GM18502 (cell line): ENCODE results near the gene CACNA1A.
"Not testable (repeated sequence)": the region's sequence is repeated elsewhere in the genome, so short reads cannot be mapped to it uniquely, and the experiment has no call there.

ENCODE experiments used
- ATAC-seq: cut with Tn5 transposase; IDR thresholded peaks from one replicate; pipeline ENCODE4 v1.9.1; 2021; ENCODE audit warnings: mild to moderate bottlenecking; ENCODE audit not compliant: unreplicated experiment, poor library complexity

CACNA1A gene

DNA sequence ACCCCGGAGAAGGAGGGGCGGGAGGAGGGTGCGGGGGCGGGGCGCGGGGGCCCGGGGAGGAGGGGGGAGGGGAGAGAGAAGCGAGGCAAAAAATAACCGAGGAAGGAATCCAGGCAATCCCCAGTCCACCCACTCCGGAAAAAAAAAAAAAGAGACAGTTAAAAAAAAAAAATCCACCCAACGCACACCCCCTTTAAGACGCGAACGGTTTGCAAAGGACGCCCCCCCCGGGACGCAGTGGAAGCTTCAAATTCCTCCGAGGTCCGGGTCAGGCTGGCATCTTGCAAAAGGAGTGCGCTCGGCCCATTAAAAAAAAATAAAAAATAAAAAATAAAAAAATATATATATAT, at the start of gene CACNA1A:
Gene CACNA1A, minus strand, starts transcription at position 9 of the 350 bp plus-strand sequence. CDS start 255 bp downstream, outside the sequence.
- ATAC-seq, result no peak

DNA sequence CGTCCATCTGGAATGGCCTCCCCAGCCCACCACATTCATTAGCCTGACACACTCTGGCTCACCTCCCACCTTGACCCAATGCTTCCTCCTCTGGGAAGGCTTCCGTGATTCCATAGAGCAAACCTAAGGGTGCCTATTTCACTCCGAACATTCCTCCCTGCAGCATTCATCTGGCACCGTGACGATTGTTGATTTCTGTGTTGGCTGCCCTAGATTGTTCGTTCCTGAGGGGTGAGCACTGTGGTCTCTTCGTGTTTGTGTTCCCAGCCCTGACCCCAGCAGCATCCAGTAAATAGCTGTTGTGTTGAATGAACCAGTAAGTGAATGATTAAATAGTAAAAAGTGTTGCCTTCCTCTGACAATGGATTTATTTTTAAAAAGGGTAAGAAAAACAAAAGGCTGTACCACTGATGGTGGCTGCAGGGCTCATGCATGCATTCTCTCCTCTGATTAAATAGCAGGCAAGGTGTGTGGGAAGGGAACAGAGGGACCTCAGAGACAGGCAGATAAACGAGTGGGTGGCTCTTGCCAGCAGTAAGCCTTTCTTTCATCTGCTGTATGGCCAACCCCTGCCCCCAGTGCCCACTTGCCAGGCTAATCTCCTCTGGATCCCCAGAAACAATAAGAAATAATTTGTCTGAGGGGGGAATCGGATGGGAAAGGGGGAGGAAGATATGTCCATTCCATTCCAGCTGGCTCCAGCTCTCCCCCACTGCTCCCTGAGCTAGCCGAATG, 48.4 kb upstream of the CACNA1A start:
- no peak for ATAC-seq

DNA sequence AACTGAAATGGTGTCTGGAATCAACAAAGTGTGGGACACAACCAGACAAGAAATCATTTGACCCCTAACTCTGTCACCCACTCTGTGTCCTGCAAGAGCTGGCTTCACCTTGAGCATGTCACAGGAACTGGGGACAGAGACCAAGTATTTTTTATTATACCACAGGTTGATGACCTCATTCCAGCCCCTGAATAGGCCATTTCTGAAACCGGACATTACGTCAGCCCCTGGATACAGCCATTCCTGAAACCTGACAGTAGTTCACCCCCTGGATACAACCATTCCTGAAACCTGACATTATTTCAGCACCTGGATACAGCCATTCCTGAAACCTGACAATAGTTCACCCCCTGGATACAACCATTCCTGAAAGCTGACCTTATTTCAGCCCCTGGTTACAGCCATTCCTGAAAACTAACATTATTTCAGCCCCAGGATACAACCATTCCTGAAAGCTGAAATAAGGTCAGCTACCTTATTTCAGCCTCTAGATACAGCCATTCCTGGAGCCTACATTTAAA, 47.7 kb upstream of the CACNA1A start:
- no peak for ATAC-seq

DNA sequence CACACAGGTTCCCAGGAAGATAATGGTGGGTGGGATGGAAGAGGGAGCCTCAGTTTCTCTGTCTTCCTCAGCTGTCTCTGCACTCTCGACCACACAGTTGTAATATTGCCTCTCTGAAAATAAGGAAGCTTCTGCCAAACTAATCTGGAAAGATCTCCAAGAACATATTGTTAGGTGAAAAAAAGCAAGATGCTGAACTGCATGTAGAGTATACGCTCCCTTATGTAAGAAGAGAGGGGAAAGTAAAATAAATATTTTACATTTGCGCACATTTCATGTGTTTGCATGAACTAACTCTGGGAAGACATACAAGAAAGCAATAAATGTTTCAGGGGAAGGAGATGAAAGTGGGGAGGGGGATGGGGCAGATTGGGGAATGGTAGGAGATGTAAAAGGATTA, 41.9 kb upstream of the CACNA1A start:
- ATAC-seq, result no peak

DNA sequence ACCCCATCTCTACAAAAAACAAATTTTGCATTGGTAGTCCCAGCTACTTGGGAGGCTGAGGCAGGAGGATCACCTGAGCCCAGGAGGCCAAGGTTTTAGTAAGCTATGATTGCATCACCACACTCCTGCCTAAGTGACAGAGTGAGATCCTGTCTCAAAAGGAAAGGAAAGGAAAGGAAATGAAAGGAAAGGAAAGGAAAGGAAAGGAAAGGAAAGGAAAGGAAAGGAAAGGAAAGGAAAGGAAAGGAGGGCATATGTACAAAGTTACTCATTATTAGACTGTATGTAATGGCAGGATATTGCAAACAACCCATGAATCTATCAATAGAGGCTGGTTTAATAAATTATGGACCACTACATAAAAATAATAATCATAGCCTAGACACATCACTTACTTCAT, 40.8 kb upstream of the CACNA1A start:
- no peak for ATAC-seq

DNA sequence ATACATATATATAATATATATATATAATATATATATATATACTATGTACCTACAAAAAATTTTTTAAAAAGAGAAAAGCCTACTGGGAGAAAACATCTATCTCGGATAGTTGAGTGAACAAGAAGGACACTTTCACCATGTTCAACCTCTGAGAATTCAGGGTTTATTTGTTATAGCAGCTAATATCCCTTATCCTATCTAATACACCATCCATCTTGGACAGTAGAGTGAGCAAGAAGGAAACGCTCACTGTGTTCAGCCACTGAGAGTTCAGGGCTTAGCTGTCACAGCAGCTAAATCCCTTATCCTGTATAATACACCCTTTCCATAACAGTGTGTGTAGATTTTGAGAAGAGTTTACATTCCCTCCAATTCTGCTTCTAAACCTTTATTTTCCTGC, 38.1 kb upstream of the CACNA1A start:
- ATAC-seq, result no peak

DNA sequence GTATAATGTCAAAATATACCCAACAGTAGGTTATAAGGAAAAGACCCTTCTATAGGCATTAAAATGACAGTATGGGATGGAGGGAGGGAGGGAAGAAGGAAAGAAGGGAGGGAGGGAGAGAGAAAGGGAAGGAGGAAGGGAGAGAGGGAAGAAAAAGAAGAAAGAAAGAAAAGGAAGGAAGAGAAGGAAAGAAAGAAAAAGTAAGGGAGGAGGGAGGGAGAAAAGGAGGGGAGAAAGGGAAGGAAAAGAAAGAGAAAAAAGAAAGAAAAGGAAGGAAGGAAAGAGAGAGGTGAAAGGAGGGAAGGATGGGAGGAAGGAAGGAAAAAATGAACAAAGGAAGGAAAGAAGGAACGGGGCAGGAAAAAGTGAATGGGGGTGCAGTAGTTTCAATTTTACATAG, 35.3 kb upstream of the CACNA1A start:
- ATAC-seq, result no peak

DNA sequence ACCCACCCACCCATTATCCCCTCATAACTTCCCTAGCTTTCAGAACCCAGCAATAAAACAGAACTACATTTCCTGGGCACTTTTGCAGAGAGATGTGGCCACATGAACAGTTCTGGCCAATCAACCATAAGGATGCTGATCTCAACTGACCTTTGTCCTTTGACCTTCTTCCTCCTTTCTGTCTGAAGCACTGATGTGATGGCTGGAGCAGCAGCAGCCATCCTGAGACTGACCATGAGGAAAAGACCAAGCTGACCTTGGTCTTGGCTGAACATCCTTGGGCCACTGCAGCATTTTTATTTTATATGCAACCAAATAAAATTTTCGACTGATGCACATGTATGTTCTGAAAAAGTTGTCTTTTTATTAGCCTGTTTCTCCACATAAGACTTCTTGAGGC, 33.1 kb upstream of the CACNA1A start:
- ATAC-seq, result no peak

DNA sequence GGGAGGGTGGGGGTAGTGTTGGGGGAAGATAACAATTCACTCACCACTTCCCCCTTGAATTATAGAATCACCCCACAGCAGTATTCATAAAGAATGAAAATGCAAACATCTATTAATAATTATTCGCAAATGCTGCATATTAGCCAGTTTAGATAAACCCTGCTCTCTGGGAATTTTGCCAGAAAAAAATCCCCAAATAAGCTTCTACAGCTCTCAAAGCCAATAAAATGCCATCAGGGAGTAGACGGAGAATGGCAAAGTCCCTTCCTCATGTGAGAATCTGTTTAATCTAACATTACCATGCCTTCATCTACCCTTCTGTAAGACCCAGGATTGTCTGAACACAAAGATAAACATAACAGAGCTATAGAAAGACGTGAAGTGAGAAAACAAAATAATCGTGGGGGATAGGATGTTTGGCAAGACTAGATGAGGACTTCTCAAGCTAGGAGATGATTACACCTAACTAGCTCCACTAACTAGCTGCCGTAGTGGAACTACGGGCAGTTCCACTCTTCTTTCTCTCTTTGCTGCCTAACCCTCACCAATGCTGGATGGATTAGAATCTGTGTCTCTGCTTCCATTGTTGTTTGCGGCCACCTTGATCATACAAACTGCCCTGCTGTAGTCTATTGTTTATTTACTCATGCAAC, 32.4 kb upstream of the CACNA1A start:
- no peak for ATAC-seq

DNA sequence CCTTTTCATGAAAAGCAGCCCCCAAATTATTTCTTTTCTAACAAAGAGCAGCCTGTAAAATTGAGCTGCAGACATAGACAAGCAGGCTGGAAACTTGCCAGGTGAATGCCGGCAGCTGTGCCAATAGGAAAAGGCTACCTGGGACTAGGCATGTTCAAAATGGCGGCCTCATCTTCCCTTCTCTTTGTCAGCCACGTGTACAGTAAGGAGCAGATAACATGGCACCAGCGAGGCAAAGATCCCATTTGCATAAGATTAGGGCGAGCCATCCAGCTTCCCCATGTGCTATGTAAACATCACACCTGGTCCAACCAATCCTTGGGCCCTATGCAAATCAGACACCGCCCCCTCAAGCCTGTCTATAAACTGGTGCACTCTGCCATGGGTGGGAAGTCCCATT, 31.2 kb upstream of the CACNA1A start:
- no peak for ATAC-seq

DNA sequence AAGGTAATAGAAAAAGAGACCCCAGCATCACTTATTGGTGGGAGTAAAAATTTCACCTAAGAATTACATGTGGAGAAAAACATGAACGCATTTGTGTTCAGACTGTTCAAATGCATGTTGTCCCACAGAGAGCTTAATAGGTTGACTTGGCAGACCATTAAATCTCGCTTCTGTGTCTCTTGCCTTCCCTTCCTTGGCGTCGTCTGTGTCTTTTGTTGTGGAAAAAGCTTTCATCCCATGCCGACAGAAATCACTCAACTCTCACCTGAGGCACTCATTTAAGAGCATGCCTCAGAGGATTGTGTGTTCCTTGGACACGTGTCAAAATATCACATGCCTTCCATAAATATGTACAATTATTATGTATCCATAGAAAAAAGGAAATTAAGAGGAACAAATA, 24.4 kb upstream of the CACNA1A start:
- ATAC-seq, result no peak

DNA sequence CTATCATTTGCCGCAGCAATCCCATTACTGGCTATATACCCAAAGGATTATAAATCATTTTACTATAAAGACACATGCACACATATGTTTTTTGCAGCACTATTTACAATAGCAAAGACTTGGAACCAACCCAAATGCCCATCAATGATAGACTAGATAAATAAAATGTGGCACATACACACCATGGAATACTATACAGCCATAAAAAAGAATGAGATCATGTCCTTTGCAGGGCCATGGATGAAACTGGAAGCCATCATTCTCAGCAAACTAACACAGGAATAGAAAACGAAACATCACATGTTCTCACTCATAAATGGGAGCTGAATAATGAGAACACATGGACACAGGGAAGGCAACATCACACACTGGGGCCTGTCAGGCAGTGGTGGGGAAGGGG, 23.4 kb upstream of the CACNA1A start:
- not testable (repeated sequence) for ATAC-seq

DNA sequence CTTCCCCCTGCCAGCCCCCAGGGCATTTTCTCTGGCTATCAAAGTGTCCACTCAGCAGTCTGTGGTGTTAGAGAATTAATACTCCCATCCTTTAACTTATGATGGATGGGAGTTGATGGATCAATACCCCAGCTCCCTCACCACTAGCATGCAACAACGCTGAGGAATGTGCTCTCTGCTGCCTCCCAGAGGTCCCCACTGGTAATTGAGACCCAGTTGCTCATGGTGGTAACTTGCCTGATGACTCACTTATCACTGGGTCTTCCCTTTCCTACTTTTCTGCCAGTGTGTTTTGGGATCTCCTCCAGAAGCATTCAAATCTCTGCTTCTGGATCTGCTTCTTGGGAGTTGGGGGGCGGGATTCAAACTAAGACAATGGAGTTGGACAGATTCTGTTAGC, 20.3 kb upstream of the CACNA1A start:
- no peak for ATAC-seq

DNA sequence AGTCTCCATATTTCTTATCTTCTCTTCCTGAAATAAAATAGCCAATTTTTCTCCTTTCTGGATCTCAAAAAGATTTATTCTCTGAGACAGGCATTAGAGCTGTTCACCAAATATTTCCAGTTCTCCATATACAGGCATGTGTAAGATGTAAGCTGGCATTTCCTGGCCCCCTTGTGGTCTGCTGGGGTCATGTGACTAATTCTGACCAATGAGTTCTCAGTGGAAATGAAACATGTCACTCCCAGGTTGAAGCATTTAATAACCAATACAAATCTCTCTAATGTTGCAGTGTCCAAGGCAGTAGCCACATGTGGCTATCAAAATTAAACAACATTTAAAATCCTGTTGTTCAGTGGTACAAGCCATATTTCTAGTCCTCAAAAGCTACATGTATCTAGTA, 14.8 kb upstream of the CACNA1A start:
- no peak for ATAC-seq

DNA sequence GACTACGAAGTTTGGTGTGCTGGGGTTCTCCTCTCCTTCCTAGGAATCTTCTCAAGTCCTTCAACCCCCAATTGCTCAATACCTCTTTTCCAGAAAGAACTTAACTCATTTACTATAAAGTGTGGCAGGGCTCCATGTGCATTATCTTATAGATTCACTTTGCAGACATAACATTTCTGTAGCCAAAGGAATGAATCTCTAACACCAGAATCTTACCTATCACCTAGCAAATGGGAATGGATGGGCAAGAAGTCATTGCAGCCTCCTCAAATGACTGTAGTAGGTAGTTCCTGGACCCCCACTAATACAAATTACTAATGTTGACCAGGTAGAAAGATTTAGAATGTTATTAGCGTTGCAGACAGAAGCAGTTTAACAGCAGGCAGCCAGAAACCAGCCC, 5.7 kb upstream of the CACNA1A start:
- ATAC-seq, result no peak

DNA sequence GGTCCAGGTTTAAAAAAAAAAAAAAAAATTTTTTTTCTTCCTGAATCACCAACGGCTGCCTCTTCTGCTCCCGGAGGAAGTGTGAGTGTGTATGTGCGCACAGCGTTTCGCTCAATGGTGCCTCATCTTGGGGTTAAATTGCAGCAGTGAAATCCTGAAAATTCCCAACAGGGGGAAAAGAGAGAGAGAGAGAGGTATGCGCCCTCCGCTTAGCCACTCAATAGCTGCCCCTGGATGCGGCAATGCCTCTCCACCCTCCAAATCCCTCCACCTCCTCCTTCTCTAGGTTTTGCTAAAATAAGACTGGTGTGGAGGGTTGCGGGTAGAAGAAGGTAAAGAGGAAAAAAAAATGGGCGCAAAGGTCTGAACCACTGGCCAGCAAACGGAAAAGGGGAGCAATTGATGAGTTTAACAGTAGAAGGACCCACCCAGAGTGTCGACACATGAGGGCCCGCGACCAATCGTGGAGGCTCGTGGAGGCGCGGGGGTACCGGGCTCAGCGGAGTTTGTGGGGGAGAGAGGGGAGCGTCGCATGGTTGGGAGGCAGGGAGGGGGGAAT, 853 bp upstream of the CACNA1A start:
- no peak for ATAC-seq

DNA sequence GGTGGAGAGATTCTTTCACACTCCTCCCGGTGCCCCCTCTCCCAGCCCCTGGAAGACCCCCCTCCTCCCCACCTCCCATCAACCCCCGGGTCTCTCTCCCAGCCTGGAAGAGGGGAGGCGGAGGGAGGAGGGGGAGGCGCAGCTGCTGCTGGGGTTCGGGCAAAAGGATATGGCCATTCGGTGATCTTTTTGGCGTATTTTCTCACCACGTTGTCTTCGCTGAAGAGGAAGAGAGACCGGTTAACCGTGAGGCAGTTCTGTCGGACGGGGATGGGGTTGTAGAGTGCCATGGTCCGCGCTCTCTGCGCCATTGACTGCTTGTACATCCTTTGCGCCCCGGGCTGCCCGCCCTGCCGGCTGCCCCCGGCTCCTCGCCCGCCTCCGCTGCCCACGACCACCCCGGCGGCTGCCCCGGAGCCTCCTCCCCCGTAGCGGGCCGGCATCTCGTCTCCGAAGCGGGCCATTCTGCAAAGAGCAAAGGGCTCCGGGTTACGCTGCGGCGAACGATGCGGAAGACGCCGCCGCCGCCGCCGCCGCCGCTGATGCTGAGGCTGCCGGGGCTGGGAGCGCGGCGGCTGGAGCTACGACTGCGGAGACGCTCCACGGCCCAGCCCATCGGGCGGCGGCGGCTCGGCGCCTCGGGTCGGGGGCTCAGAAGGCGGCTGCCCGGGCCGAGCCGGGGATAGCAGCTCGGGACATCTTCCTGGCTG, 363 bp downstream of the CACNA1A start:
- ATAC-seq, result no peak

DNA sequence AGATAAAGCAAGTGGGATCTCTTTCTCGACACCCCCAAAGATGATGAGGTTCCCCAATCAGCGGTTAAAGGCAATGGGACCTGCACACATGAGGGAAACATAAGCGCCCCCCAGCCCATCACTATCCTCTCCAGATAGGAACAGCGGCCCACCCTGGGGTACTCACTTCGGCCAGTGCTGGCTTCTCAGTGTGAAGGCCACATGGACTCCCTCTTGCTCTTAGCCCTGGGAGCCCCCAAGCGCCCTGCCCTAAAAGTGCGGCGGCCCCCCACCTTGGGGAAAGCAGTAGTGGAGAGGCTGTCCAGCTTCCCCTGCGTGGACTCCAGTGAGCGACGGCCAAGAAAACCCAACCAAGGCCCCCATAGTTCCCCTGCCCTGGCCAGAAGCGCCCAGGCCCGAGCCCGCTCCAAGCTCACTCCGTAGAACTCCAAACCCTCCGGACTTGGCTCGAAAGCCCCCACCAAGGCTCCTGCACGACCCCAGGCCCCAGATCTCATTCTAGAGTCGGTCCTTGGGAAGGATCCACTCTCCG, 1.0 kb downstream of the CACNA1A start:
- no peak for ATAC-seq

DNA sequence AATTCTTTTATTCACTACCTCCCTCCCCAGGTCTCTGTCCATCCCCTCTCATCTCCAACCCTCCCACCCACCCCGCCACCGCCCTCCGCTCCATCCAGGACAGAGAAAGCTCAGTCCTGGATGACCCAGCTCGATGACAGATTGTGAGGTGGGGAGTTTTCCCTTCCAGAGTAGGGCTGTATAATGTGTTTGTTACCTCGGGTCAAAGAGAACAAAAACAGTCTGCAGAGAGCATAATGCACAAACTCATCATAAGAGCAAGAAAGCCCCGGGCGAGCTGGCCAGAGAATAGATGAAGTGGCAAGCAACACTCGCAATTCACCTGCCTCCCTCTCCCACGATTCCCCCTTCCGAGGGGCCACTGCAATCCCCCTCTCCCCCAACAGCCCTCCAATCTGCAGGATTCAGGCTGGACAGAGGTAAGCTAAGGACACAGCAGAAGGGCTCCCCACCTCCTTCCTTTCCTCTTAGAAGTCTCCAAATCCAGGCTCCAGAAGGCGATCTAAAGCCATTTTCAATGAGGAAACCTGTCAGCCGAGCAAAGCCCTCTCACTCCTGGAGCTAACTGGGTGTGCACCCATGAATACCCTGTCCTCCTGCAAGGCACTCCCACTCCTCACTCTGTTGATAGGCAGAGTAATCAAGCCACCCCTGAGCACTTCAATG, 2.6 kb downstream of the CACNA1A start:
- ATAC-seq, result no peak

DNA sequence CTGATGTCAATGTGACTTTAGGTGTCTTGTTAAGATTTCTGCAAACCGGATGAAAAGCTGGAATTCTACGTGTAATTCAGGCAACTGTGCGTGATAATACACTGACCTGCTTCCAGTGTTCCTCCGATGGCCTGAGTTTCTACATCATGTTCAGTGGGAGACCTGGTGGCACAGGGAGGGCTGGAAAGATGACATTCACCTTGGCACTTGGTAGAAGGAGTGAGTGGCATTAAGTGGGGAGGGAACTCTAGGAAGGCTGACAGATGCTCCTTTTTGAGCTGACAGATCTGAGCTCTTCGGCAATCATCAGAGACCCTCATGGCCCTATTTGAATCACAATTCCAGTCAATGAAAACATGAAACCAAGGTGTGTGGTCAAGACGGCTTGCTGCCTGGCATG, 4.0 kb downstream of the CACNA1A start:
- no peak for ATAC-seq
